Vagina (tissue), 2 donors: ENCODE data around the gene PPP1R14B. TPM values are rescaled to one million over a fixed set of nuclear protein-coding genes. Genes with fewer than 3 reads are reported as not detected.

ENCODE experiments used
- DNase-seq, 2 donors: peaks; one replicate each; pipeline ENCODE4 v3.0.0-alpha.2; 2017; ENCODE audit errors: extremely low spot score in 2 of 2
- H3K27ac ChIP-seq: fragments of 200-600 bp; sonication (generic); one replicate; pipeline ENCODE4 v1.5.1; 2019
- H3K27me3 ChIP-seq: fragments of 200-600 bp; sonication (generic); one replicate; pipeline ENCODE4 v1.5.1; 2019
- H3K36me3 ChIP-seq, 2 donors: fragments of 200-600 bp; sonication (generic); one replicate each; pipeline ENCODE4 v1.5.1; 2017 to 2019
- H3K4me1 ChIP-seq: fragments of 200-600 bp; sonication (generic); one replicate; pipeline ENCODE4 v1.5.1; 2019
- H3K4me3 ChIP-seq, 2 donors: fragments of 200-600 bp; sonication (generic); 1 replicate in 1 of 2; 2 replicates in 1 of 2; pipeline ENCODE4 v1.5.1; 2016 to 2019
- H3K9me3 ChIP-seq: fragments of 200-600 bp; sonication (generic); one replicate; pipeline ENCODE4 v1.5.1; 2019
- POLR2A ChIP-seq, 2 donors: fragments of 450-650 bp; IDR thresholded peaks; one replicate each; pipeline ENCODE4 v1.6.1; 2017; ENCODE audit warnings: antibody characterized with exemption in 2 of 2, mild to moderate bottlenecking in 2 of 2, moderate library complexity in 2 of 2
- POLR2AphosphoS5 ChIP-seq, 2 donors: sonication (generic); formaldehyde crosslinking; IDR thresholded peaks; one replicate each; pipeline ENCODE4 v1.9.0; 2017; ENCODE audit warnings: antibody characterized with exemption in 2 of 2, mild to moderate bottlenecking in 2 of 2, low read depth in 1 of 2; ENCODE audit not compliant: insufficient read depth in 1 of 2
- intact Hi-C: fragments of 100-400 bp; cut with DNase I; formaldehyde crosslinking; loops from one replicate; pipeline ENCODE4 v1.15.1; 2023
- total RNA-seq: library from RNA; depleted of rRNA; stranded (reverse); fragments of >200 nt; gene quantifications from one replicate; pipeline ENCODE4 v1.2.3, GENCODE V29; 2016
- TF ChIP-seq, protein P1 (sequence below), 3 experiments: fragments of 450-650 bp in 2 of 3; fragments of 200-600 bp in 1 of 3; sonication (generic) in 1 of 3; IDR thresholded peaks; one replicate each; pipeline ENCODE4 v1.5.1; 2017 to 2019; ENCODE audit warnings: antibody characterized with exemption in 3 of 3, mild to moderate bottlenecking in 2 of 3, moderate library complexity in 2 of 3

Gene PPP1R14B
- total RNA-seq, 1 donor from 2014 or later = 85.2 TPM

DNA sequence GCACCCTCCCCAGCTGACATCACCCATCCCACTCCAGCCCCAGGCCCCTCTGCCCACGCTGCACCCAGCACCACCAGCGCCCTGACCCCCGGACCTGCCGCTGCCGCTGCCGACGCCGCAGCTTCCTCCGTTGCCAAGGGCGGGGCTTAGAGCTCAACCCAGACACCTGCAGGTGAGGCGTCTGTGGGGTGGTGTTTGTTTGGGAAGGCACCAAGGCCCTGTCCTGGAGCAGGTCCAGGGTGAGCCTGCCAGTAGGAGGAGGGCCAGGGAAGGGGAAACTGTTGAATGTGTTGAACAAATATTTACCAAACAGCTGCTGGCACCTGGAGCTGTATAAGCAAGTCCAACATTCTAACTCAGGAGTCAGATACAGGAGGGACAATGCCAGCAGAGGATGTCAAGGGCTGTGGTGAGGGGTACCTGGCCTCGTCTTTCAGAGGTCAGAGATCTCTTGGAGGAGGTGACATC, 9.2 kb downstream of the PPP1R14B start:
- Histone ChIP-seq H3K9me3 (no peaks in the 10 kb centered on the region), H3K4me1 (peaks cover 55% of the 10 kb centered on the region), H3K4me3 (no peak overlapping the region), H3K36me3 (peaks cover 0 to 18% of the 10 kb centered on the region in 2 donors), H3K27me3 (no peaks in the 10 kb centered on the region), H3K27ac (peak overlapping the region; percentile 56)
- intact Hi-C loops = loop anchor here (5.0 kb wide), 1 partner anchor 70 kb away; the partner anchor contains the start of gene ESRRA
- TF ChIP-seq, protein P1, sequence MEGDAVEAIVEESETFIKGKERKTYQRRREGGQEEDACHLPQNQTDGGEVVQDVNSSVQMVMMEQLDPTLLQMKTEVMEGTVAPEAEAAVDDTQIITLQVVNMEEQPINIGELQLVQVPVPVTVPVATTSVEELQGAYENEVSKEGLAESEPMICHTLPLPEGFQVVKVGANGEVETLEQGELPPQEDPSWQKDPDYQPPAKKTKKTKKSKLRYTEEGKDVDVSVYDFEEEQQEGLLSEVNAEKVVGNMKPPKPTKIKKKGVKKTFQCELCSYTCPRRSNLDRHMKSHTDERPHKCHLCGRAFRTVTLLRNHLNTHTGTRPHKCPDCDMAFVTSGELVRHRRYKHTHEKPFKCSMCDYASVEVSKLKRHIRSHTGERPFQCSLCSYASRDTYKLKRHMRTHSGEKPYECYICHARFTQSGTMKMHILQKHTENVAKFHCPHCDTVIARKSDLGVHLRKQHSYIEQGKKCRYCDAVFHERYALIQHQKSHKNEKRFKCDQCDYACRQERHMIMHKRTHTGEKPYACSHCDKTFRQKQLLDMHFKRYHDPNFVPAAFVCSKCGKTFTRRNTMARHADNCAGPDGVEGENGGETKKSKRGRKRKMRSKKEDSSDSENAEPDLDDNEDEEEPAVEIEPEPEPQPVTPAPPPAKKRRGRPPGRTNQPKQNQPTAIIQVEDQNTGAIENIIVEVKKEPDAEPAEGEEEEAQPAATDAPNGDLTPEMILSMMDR (IDR thresholded peaks at IDR 0.05) = no peak
- no peak for DNase-seq

DNA sequence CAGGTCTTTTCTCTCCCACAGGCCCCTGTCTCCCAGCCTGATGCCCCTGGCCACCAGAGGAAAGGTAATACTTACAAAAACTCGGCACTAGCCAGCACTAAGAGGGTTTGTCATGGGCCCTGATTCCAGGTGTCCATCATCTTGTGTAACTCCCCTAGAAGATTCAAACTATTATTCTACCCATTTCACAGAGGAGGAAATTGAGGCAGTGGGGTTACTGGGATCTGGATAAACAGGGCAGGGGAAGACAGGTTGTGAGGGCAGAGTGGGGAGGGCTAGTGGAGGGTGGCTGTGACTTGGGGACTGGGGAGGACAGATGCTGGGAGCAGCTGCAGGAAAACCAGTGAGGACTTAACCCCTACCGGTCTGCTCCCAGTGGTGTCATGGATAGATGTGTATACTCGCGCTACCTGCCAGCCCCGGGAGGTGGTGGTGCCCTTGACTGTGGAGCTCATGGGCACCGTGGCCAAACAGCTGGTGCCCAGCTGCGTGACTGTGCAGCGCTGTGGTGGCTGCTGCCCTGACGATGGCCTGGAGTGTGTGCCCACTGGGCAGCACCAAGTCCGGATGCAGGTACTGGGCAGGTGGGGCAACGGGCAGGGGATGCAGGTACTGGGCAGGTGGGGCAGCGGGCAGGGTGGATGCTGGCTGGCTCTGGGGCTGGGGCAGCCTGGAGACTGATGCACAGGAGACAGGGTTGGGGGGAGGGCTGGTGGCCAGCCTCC, 11.1 kb downstream of the PPP1R14B start:
- no peak for DNase-seq
- H3K4me3 ChIP-seq = peak overlapping the region; percentile 62 to 94
- no peak for TF ChIP-seq POLR2A (IDR thresholded peaks at IDR 0.05)
- TF ChIP-seq, protein P1 (IDR thresholded peaks at IDR 0.05) = no peak
- no peak for TF ChIP-seq POLR2AphosphoS5 (IDR thresholded peaks at IDR 0.05; ENCODE audit: insufficient read depth in 1 of 2, low read depth in 1 of 2)
- no peaks in the 10 kb centered on the region for H3K27me3 ChIP-seq
- H3K36me3 ChIP-seq = peaks cover 0 to 18% of the 10 kb centered on the region in 2 donors
- peaks cover 65% of the 10 kb centered on the region for H3K4me1 ChIP-seq
- intact Hi-C loops = loop anchor here (5.0 kb wide), 1 partner anchor 72 kb away; the partner anchor contains the start of gene ESRRA
- peak overlapping the region; percentile 94 for H3K27ac ChIP-seq
- no peaks in the 10 kb centered on the region for H3K9me3 ChIP-seq

DNA sequence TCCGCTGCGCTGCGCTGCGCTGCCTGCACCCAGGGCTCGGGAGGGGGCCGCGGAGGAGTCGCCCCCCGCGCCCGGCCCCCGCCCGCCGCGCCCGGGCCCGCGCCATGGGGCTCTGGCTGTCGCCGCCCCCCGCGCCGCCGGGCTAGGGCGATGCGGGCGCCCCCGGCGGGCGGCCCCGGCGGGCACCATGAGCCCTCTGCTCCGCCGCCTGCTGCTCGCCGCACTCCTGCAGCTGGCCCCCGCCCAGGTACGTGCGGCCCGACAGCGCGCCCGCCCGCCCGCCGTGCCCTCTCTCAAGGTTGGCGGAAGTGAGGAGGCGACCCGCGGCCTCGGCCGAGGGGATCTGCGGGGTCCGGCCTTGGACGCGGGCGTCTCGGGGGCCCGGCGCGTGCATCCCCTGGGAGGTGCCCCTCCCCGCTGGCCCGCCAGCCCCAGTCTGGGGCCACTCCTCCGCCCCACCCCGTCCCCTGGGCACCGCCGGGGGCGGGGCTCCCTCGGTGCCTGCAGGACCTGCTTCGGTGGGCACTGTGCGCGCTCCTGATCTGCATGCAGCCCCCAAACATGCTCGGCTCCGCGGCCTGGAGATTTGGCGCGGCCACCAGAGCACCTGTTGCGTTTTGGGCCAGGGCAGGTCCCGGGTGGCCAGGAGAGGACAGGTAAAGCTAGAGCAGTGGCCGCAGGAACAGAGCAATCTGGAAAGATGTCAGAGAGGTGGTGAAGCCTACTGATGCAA, 11.9 kb downstream of the PPP1R14B start:
- no peak for DNase-seq
- H3K4me1 ChIP-seq = peaks cover 61% of the 10 kb centered on the region

DNA sequence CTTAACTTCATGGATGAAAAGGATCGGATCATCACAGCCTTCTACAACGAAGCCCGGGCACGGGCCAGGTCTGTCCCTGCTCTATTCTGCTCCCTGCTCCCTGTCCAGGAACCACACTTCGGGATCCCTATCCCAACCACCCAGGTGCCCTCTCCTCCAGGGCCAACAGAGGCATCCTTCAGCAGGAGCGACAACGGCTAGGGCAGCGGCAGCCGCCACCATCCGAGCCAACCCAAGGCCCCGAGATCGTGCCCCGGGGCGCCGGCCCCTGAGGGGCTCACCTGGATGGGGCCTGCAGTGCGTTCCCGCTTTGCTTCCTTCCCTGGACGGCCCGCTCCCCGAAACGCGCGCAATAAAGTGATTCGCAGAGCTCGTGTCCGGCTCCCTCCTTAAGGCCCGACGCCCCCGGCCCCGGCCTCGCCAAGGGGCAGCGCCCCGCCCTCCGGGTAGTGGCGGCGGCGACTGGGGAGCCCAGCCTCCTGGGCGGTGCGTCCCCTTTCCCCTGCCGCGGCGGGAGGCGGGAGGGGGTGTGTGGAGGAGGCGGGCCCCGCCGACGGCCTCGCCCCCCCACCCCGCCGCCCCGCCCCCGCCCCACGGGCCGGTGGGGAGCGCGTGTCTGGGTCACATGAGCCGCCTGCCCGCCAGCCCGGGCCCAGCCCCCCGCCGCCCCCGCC, 12.7 kb downstream of the PPP1R14B start, which contains the start of gene VEGFB:
Gene VEGFB (plus strand): TSS at position 672 of the 674 bp plus-strand sequence. CDS start 250 bp downstream, outside the sequence.
- no peaks in the 10 kb centered on the region for H3K9me3 ChIP-seq
- intact Hi-C loops = no loop called here
- DNase-seq = no peak

More for the DNA sequence above, 11.9 kb downstream of the PPP1R14B start:
- H3K27ac ChIP-seq = peak overlapping the region; percentile 94
- H3K36me3 ChIP-seq = peaks cover 0 to 18% of the 10 kb centered on the region in 2 donors
- intact Hi-C loops = loop anchor here (5.0 kb wide), 1 partner anchor 72 kb away; the partner anchor contains the start of gene ESRRA
- H3K9me3 ChIP-seq = no peaks in the 10 kb centered on the region
- no peaks in the 10 kb centered on the region for H3K27me3 ChIP-seq
- peak overlapping the region; percentile 62 to 94 for H3K4me3 ChIP-seq
- TF ChIP-seq POLR2A (IDR thresholded peaks at IDR 0.05) (peak in 1 of 2 donors; percentile 20), POLR2AphosphoS5 (IDR thresholded peaks at IDR 0.05; ENCODE audit: insufficient read depth in 1 of 2, low read depth in 1 of 2) (peak in 1 of 2 donors; percentile 39)
- TF ChIP-seq, protein P1 (IDR thresholded peaks at IDR 0.05) = no peak

More for the DNA sequence above, 12.7 kb downstream of the PPP1R14B start, which contains the start of gene VEGFB:
- Histone ChIP-seq H3K36me3 (peaks cover 0 to 18% of the 10 kb centered on the region in 2 donors), H3K4me1 (peaks cover 65% of the 10 kb centered on the region), H3K27me3 (no peaks in the 10 kb centered on the region), H3K4me3 (peak within 1 kb of the TSS; percentile 62 to 94), H3K27ac (peak within 1 kb of the TSS; percentile 94)
- TF ChIP-seq, protein P1 (IDR thresholded peaks at IDR 0.05) = no peak
- TF ChIP-seq POLR2AphosphoS5 (IDR thresholded peaks at IDR 0.05; ENCODE audit: insufficient read depth in 1 of 2, low read depth in 1 of 2) (peak in 1 of 2 donors; percentile 88), POLR2A (IDR thresholded peaks at IDR 0.05) (peak in 1 of 2 donors; percentile 43)
